Mucosa of descending colon (tissue), 3 donors: ENCODE results near the gene CACNG1. TPM values are rescaled to one million over a fixed set of nuclear protein-coding genes. Genes with fewer than 3 reads are reported as not detected.
A peak's percentile ranks its signal among the peaks of the same experiment; 100 is the strongest.

Experiments used
- ATAC-seq: fragments of 200-7000 bp; cut with Tn5 transposase; one replicate; pipeline ENCODE4 v1.9.1; 2020; ENCODE audit warnings: mild to moderate bottlenecking, moderate library complexity
- DNase-seq, 3 donors: peaks; one replicate each; pipeline ENCODE4 v3.0.0-alpha.2; 2020
- H3K36me3 ChIP-seq: fragments of 200-600 bp; one replicate; pipeline ENCODE4 v1.8.0; 2021; ENCODE audit warnings: low read depth, mild to moderate bottlenecking
- H3K4me1 ChIP-seq: fragments of 200-600 bp; one replicate; pipeline ENCODE4 v1.8.0; 2021; ENCODE audit warnings: low read depth, mild to moderate bottlenecking
- H3K4me3 ChIP-seq: fragments of 200-600 bp; one replicate; pipeline ENCODE4 v1.8.0; 2021; ENCODE audit warnings: mild to moderate bottlenecking
- H3K9me3 ChIP-seq: fragments of 200-600 bp; one replicate; pipeline ENCODE4 v1.8.0; 2021; ENCODE audit warnings: mild to moderate bottlenecking
- CTCF ChIP-seq: fragments of 200-600 bp; IDR thresholded peaks from one replicate; pipeline ENCODE4 v1.8.0; 2022; ENCODE audit warnings: antibody characterized with exemption, mild to moderate bottlenecking
- intact Hi-C, 2 donors: fragments of 100-400 bp; cut with DNase I in 1 of 2; cut with micrococcal nuclease in 1 of 2; formaldehyde crosslinking; loops; one replicate each; pipeline versions ENCODE4 v1.11.0 to v1.11.1; 2022; cut with DNase I, micrococcal nuclease
- total RNA-seq, 3 donors: library from RNA; stranded (reverse); fragmentation: NEBNext Ultra II Directional in 2 of 3; extraction: Animal tissue kit (Norgen Biotek cat#: 25700) in 2 of 3; gene quantifications; one replicate each; pipeline versions ENCODE4 v1.2.1 to v1.2.4, GENCODE V29; 2021 to 2023
- donor health status: DM: no; HTN: no; CAD: no; lungs with moderate emphysema.
- donor health status: DM: no; HTN: no; CAD: no.
- donor health status: DM: no; HTN: yes; CAD: no.

Gene CACNG1
- total RNA-seq, 3 donors from 2014 or later, result not detected

- ATAC-seq (peak; percentile 6), DNase-seq (no peak)
- H3K9me3 ChIP-seq, result no peaks in the 10 kb centered on the region
- TF ChIP-seq CTCF, result no peak
- H3K36me3 ChIP-seq, result no peaks in the 10 kb centered on the region
- peaks cover 7% of the 10 kb centered on the region for H3K4me1 ChIP-seq
- intact Hi-C loops, result no loop called here
- H3K4me3 ChIP-seq, result no peak overlapping the region
Observed at GRCh38 chr17:67026341-67026740, 18.0 kb upstream of the CACNG1 start.

GRCh38 chr17:67027031-67027628, 17.2 kb upstream of the CACNG1 start:
- Histone ChIP-seq H3K36me3 (no peaks in the 10 kb centered on the region), H3K9me3 (no peaks in the 10 kb centered on the region), H3K4me3 (no peak overlapping the region), H3K4me1 (peaks cover 7% of the 10 kb centered on the region)
- DNase-seq, result no peak
- ATAC-seq, result no peak
- intact Hi-C loops, result no loop called here
- no peak for TF ChIP-seq CTCF

- TF ChIP-seq CTCF, result no peak
- ATAC-seq (no peak), DNase-seq (no peak)
- H3K4me1 ChIP-seq, result peaks cover 3% of the 10 kb centered on the region
- H3K4me3 ChIP-seq, result no peak overlapping the region
- intact Hi-C loops, result no loop called here
- no peaks in the 10 kb centered on the region for H3K36me3 ChIP-seq
- no peaks in the 10 kb centered on the region for H3K9me3 ChIP-seq
Observed at GRCh38 chr17:67030641-67031040, 13.7 kb upstream of the CACNG1 start.

GRCh38 chr17:67032382-67032781, 12.0 kb upstream of the CACNG1 start:
- Histone ChIP-seq H3K36me3 (no peaks in the 10 kb centered on the region), H3K4me3 (no peak overlapping the region), H3K4me1 (no peaks in the 10 kb centered on the region), H3K9me3 (no peaks in the 10 kb centered on the region)
- no peak for DNase-seq
- intact Hi-C loops, result no loop called here
- ATAC-seq, result no peak
- no peak for TF ChIP-seq CTCF

- intact Hi-C loops, result no loop called here
- TF ChIP-seq CTCF, result no peak
Observed at GRCh38 chr17:67032985-67033384, 11.4 kb upstream of the CACNG1 start.

GRCh38 chr17:67033613-67034012, 10.7 kb upstream of the CACNG1 start:
- Histone ChIP-seq H3K9me3 (no peaks in the 10 kb centered on the region), H3K4me3 (no peak overlapping the region), H3K36me3 (no peaks in the 10 kb centered on the region), H3K4me1 (no peaks in the 10 kb centered on the region)
- ATAC-seq (no peak), DNase-seq (no peak)
- intact Hi-C loops, result no loop called here
- no peak for TF ChIP-seq CTCF

More at GRCh38 chr17:67032985-67033384, 11.4 kb upstream of the CACNG1 start:
- Histone ChIP-seq H3K4me3 (no peak overlapping the region), H3K36me3 (no peaks in the 10 kb centered on the region), H3K4me1 (no peaks in the 10 kb centered on the region), H3K9me3 (no peaks in the 10 kb centered on the region)
- ATAC-seq (no peak), DNase-seq (no peak)
